GM19193 (cell line): ENCODE measurements around the gene TFF2.

Experiments used
- POLR2A ChIP-seq: IDR thresholded peaks from 4 replicates; pipeline ENCODE4 v1.6.1; 2011; ENCODE audit not compliant: insufficient read depth, insufficient read length; ENCODE audit errors: extremely low read depth

TFF2 gene

DNA sequence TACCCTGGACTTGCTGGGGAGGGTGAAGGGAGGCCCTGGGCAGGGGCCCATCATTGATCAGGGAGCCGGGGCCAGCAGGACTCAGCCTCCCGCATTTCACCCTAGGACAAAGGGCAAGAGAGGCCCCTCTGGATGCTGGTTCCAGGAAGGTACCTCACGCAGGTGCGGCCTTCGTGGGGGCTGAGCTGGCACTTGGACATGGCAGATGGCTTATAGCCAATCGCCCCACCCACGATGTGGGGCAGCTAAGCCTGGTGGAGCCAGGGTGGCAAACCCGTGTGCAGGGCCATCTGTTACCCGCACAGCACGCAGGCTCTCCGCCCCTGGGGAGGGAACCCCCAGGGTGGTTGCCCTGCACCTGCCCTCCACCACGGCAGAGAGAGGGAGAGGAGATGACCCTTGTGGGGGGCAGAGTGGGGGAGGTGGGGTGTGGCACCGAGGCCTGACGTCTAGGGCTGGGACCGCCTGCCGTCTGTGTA is 38.1 kb downstream of the TFF2 start:
- TF ChIP-seq POLR2A = no peak

DNA sequence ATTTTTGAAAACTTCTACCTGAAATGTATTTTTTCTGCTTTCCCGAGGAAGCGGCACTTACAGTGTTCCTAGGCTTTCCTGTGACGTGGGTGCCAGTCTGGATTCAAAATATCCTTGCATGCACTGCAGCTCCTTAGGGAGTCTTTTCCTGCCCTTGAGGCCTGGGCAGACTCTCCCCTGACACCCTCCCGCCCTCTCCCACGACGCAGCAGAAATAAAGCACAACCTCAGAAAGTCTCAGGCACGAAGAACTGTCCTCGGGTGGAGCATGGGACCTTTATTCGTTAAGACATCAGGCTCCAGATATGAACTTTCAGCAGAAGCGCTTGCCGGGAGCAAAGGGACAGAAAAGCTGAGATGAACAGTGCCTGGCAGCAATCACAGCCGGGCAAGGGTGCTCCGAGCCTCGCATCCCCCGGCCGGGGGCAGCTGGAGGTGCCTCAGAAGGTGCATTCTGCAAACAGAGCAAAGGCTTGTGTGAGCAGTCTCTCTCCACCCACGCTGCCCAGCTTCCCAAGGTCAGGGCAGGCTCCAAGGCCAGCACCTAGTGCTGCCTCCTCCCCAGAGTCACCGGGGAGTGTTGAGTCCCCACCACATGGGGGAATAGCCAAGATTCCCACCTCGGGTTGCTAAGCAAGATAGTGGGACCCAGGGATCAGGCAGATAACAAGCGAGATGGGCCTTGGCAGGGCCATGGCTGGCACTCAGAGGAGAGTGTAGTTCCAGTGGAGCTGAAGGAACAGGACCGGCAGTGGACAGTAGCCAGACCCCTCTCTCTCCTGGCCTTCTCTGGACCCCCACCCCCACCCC is 38.8 kb downstream of the TFF2 start:
- TF ChIP-seq POLR2A = no peak

DNA sequence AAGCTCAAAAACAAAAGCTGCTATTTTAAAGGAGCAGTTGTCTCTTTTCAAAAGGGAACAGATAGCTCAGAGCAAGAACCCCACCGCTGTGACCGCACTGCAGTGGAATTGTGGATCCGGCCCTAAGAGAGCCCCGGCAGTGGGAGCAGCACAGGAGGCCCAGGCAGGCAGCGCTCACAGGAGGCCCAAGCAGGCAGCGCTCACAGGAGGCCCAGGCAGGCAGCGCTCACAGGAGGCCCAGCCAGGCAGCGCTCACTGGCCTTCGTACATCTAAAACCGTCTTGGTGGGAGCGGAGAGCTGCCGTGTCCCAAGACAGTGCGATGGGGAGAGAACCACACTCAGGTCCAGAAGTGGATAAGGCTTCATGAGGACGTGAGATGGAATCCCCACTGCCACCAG is 39.6 kb downstream of the TFF2 start:
- no peak for TF ChIP-seq POLR2A

DNA sequence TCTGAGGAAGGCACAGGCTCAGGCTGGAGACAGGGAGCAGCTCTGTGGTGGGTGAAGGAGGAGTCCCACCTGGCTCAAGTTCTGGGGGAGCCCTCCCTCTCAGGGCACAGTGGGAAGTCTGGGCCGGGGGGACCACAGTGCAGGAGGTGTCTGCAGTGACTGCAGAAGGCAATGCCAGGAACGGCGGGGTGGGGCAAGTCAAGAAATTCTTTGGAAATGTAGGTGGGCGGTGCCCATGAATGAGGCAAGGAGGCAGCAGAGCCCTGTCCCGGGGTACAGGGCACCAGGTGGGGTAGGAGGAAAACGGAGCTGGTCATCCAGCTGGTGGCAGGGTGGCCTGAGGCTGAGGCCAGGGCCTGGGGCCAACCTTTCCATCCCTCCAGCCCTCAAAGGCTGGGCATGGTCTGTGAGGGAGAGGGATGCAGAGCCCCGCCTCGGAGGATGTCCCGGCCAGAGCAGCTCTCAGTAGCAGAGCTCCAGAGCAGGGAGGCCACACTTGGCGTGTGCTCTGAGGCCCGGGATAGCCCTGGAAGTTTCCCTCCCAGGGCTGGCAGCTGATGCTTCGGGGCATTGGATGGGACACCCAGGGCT is 40.3 kb downstream of the TFF2 start:
- TF ChIP-seq POLR2A = no peak

DNA sequence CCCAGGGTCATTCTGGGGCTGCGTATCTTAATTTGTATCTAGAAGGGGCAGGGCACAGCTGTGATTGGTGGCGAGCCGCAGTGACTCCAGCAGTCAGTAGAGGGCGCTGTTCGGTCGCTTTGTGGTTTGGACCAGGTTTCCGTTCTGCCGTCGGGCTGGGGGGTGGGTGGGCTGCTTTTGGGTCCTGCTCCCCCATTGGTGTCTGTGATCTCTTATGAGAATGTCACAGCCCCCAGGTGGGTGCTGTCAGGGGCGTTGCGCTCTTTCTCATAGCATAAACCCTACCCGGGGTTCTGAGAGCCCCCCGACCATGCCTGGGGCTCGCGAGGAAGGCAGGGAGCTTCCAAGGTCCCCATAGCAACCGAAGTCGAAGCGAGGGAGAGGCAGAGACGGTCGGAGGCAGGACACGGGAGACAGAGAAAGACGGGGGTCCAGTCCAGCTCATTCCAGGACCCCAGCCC is 41.0 kb downstream of the TFF2 start:
- no peak for TF ChIP-seq POLR2A

- TF ChIP-seq POLR2A = no peak
Measured at GRCh38 chr21:42308914-42309752, 41.7 kb downstream of the TFF2 start.

GRCh38 chr21:42308161-42308913 is 42.5 kb downstream of the TFF2 start:
- no peak for TF ChIP-seq POLR2A

GRCh38 chr21:42307106-42307505 is 43.7 kb downstream of the TFF2 start:
- TF ChIP-seq POLR2A = no peak

DNA sequence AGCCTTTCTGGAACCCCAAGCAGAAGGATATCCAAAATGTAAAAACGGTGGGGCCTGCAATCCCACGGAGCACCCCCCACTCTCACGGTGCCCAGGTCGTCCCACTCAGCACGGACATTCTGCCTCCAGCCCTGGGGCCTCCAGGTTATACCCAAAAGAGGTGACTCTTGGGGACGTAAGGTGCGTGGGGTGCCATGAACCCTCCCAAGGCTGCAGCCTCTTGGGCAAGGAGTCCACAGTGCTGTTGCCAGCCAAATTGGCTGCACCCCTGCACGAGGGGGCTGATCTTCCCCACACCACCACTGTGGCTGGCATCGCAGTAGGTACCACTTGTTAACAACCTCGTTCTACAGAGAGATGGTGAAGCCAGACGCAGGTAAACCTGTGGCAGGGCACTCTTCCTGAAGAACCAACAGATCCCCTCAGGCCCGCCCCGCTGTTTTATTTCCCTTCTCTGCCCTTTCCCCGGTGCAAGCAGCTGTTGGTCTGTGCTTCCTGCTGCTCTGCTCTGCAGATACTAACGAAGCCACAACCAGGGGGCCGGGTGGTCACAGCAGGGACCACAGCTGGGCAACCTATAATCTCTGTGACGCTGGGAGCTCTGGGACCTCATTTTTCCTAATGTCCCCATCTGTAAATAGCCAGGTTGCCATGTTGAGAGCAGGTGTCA is 44.3 kb downstream of the TFF2 start:
- no peak for TF ChIP-seq POLR2A

DNA sequence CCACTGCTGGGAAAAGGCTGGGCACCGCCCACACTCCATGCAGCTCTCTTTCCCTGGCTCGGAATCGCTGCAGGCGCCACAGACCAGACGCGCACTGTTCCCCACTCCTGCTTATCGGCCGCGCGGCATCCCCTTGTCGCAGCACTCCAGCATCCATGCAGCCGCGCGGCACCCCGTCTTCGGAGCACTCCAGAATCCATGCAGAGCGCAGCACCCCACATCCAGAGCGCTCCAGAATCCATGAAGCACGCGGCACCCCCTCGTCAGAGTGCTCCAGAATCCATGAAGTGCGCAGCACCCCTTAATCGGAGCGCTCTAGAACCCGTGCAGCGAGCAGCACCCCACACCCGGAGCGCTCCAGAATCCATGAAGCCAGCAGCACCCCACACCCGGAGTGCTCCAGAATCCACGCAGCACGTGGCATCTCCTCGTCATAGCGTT is 45.1 kb downstream of the TFF2 start:
- TF ChIP-seq POLR2A = no peak

DNA sequence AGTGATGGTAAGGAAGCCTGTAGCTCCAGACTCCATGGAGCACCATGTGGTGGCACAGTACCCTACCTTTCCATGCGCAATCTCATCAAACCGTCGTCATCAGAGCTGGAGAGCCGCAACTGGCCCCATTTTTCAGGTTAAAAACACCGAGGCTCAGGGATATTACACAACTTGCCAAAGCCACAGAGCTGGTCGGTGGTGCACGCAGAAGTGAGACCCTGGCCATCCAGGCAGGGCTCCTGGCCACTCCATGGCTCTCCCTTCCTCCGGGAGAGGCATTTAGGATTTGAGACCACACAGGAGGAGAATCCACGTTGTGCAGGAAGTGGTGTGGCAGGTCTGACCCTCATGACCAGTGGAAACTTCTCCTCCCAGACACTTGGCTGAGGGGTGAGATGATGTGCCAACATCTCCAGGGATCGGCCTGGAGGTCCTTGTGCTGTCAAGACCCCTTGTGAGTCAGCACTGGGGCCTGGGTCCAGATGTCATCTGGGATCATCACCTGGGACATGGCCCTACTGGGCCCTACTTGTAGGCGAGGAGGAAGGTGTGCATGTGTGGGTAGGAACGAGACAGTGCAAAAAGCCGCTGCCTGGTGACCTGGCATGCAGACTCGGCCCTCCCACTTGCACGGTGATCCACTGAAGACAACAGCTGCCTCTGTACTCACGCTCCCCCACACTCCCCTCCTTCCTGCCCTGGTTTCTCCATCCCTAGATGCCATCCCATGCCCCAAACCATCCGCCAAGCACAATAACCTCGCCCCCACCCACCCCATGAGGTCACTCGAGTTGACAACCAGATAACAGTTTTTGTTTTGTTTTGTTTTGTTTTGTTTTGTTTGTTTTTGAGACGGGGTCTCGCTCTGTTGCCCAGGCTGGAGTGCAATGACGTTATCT is 46.0 kb downstream of the TFF2 start:
- no peak for TF ChIP-seq POLR2A

DNA sequence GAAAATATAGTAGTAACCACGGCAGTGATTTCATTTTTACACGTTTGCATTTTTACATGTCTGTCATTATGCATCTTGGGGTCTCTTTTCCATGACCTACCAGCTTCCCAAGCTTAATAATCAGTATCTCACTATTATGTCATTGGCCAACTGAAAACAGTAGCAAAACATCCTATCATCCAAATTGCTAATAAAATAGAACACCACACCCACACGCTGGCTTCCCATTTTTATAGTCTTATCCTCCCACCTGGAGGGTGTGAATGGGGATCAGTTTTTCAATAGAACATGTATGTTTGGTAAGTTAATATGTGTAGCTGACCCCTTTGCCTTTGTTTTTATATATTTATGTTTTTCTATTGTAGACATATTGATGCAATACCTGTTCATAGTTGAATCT is 47.4 kb downstream of the TFF2 start:
- no peak for TF ChIP-seq POLR2A

DNA sequence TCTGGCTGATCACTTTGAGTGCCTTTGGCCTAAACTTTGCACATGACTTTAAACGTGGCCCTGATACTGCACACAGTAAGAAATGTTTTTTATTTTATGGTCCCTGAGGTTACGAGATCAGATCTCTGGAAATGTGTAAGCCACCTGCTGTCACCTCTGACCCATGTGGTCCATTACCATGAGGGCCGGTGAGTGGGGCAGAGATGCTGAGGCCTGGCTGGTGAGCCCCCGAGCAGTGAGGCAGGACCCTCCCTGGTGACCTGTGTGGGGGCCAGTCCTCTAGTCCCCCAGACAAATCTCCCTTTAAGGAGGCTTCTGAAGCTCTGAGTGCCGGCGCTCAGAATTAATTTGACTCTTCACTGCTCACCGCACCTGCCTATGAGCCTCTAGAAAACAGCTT is 48.0 kb downstream of the TFF2 start:
- no peak for TF ChIP-seq POLR2A
